ENCODE data around the gene PPARG. TPM values are rescaled to one million over a fixed set of nuclear protein-coding genes. Genes with fewer than 3 reads are reported as not detected.

PPARG gene
- total and polyA plus RNA-seq, 10 of the 15 experiments (the other 5 are each of a cell fraction or from before 2014, with no cell fraction given) = 0.06 to 0.86 (median 0.12) TPM; not detected in 5

DNA sequence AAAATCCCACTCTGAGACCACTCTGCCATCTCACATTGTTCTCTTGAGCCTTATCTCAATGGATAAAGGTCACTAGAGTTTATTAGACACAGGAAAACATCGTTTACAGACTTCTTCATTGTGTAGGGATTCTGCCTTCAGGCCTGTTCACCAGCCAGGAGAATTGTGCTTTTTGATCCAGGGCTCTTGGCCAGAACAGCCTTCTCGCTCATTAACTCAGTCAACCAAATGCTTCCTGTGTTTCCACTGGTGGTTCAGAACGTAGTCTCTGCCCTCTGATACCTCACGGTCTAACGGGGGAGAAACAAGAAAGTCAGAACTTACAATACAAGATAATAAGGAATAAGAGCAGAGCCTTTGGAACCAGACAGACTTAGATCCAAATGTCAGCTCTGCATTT is 141.2 kb downstream of the PPARG start:
- Histone ChIP-seq H4K20me1 (ENCODE audit: control insufficient read depth, insufficient read depth) (no peaks in the 10 kb centered on the region), H3K36me3 (ENCODE audit: control insufficient read depth in 2 of 2, insufficient read depth in 2 of 2, low read length in 1 of 2) (no peaks in the 10 kb centered on the region), H3K4me3 (no peak overlapping the region), H3K79me2 (ENCODE audit: control insufficient read depth, insufficient read depth, low read length) (no peaks in the 10 kb centered on the region), H3K9me3 (replicated peaks; ENCODE audit: control insufficient read depth, insufficient read depth, low read length) (no peaks in the 10 kb centered on the region), H3K27ac (ENCODE audit: control insufficient read depth, insufficient read depth) (no peak overlapping the region), H3K27me3 (replicated peaks in 1 of 2; ENCODE audit: control insufficient read depth in 2 of 2, insufficient read depth in 2 of 2, low read length in 1 of 2) (peaks cover 0 to 3% of the 10 kb centered on the region in 2 experiments; a peak in 1 of 4 replicates), H3K9ac (ENCODE audit: control insufficient read depth, insufficient read depth, low read length) (no peak overlapping the region), H3K4me1 (ENCODE audit: control insufficient read depth, insufficient read depth, low read length) (no peaks in the 10 kb centered on the region), H3K4me2 (ENCODE audit: control insufficient read depth, insufficient read depth) (no peak overlapping the region), H2AFZ (ENCODE audit: control insufficient read depth, low read depth, low read length) (no peak overlapping the region)
- intact Hi-C loops (cut with micrococcal nuclease; ENCODE audit: unreplicated experiment) = no loop called here
- ChIA-PET CTCF (no interaction called here), POLR2A (no interaction called here), RAD21 (ENCODE audit: unreplicated experiment) (no interaction called here), SMC1A (ENCODE audit: uncharacterized antibody, unreplicated experiment) (no interaction called here)
- TF ChIP-seq, protein P1, sequence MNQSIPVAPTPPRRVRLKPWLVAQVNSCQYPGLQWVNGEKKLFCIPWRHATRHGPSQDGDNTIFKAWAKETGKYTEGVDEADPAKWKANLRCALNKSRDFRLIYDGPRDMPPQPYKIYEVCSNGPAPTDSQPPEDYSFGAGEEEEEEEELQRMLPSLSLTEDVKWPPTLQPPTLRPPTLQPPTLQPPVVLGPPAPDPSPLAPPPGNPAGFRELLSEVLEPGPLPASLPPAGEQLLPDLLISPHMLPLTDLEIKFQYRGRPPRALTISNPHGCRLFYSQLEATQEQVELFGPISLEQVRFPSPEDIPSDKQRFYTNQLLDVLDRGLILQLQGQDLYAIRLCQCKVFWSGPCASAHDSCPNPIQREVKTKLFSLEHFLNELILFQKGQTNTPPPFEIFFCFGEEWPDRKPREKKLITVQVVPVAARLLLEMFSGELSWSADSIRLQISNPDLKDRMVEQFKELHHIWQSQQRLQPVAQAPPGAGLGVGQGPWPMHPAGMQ (IDR thresholded peaks at IDR 0.05; ENCODE audit: borderline replicate concordance) = no peak
- TF ChIP-seq, protein P2, sequence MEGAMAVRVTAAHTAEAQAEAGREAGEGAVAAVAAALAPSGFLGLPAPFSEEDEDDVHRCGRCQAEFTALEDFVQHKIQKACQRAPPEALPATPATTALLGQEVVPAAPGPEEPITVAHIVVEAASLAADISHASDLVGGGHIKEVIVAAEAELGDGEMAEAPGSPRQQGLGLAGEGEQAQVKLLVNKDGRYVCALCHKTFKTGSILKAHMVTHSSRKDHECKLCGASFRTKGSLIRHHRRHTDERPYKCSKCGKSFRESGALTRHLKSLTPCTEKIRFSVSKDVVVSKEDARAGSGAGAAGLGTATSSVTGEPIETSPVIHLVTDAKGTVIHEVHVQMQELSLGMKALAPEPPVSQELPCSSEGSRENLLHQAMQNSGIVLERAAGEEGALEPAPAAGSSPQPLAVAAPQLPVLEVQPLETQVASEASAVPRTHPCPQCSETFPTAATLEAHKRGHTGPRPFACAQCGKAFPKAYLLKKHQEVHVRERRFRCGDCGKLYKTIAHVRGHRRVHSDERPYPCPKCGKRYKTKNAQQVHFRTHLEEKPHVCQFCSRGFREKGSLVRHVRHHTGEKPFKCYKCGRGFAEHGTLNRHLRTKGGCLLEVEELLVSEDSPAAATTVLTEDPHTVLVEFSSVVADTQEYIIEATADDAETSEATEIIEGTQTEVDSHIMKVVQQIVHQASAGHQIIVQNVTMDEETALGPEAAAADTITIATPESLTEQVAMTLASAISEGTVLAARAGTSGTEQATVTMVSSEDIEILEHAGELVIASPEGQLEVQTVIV (IDR thresholded peaks at IDR 0.05; ENCODE audit: borderline replicate concordance, partially characterized antibody) = no peak
- TF ChIP-seq SIX5 (IDR thresholded peaks at IDR 0.05; ENCODE audit: low read depth, low read length, severe bottlenecking) (no peak), CHD4 (IDR thresholded peaks at IDR 0.05) (no peak), TBL1XR1 (IDR thresholded peaks at IDR 0.05; ENCODE audit: low read depth, low read length) (no peak)
- TF ChIP-seq, protein P3, sequence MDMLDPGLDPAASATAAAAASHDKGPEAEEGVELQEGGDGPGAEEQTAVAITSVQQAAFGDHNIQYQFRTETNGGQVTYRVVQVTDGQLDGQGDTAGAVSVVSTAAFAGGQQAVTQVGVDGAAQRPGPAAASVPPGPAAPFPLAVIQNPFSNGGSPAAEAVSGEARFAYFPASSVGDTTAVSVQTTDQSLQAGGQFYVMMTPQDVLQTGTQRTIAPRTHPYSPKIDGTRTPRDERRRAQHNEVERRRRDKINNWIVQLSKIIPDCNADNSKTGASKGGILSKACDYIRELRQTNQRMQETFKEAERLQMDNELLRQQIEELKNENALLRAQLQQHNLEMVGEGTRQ (IDR thresholded peaks at IDR 0.05; ENCODE audit: borderline replicate concordance, low read depth, low read length) = no peak
- FAIRE-seq (no peak), DNase-seq (ENCODE audit: low read depth, low spot score) (no peak), ATAC-seq (no peak)
- no TSS peak for BruUV-seq (replicated peaks)
- in situ Hi-C loops (cut with MboI) = no loop called here
- 33% methylated on average over 5 of the region's 5 CpGs for WGBS (ENCODE audit: insufficient coverage, insufficient replicate concordance, low lambda C conversion rate, missing lambda C conversion rate)
